HG03175 (cell line): ENCODE data around the gene PIERCE2.
"Not testable (repeated sequence)": the region's sequence is repeated elsewhere in the genome, so short reads cannot be mapped to it uniquely, and the experiment has no call there.

Experiments
- ATAC-seq: cut with Tn5 transposase; IDR thresholded peaks from one replicate; pipeline ENCODE4 v1.9.1; 2021; ENCODE audit warnings: mild to moderate bottlenecking, moderate library complexity; ENCODE audit not compliant: unreplicated experiment

PIERCE2 gene

DNA sequence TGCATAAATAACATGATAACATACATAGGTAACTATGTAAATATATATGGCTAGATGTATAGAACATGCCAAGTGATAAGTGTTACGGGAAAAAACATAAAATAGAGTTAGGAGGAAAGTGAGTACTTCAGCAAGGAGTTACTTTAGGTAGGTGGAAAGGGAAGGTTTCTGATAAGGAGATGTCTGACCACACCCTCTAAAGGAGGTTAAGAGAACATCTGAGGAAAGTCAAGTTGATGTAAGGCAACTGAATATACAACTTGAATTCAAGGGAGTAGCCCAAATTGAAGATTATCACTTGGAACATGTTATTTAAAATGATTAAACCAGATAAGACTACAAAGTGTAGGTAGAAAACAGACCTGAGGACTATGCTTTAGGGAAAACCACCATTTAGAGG, 13.8 kb downstream of the PIERCE2 start:
- ATAC-seq = no peak

DNA sequence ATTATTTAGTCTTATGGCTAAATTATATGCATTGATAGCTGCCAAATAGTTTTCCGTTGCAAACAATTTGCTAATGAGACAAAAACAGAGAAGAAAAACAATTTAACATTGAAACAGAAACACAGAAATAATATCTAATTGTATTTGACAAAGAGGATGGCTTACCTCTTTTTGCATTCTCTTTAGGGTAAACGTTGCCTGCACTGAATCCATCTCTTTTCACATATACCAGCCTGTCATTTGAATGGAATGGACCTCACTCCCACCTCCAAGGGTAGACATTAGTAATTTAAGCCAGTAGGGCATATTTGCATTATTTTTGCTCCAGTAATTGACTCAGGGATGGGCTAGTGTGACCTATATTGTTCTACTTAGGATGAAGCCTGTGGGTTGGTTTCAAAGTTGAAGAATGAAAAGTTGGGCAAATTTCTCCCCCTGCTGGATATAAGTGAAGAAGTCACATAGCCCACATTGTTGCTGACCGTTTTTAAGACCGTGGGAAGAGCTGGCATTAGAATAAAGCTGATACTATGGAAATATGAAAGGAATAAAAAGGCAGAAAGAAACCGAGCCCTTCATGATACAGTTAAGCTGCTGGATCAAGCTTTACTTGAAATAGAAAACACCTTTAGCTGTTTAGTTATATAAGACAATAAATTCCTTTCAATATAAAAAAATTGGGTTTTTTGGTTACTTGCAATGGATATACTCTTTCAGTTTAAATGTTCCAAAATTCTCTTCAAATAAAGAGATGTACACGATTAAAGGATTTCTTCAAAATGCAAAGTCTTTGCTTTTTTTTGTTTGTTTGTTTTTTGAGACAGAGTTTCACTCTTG, 26.9 kb downstream of the PIERCE2 start:
- ATAC-seq = peak; percentile 72

DNA sequence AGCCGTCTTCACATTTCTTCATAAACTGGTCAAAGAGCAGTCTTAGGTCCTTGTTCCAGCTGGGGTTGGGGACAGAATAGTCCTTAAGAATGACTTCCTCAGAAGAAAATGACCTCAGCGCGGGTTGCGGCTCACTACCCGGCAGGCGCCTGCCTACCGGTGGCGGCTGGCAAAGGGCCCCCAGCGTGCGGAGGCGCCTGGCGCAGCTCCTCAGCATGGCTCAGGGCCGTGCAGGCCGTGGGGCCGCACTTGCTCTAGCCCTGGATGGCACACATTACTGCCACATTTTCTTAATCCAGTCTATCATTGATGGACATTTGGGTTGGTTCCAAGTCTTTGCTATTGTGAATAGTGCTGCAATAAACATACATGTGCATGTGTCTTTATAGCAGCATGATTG, 34.8 kb downstream of the PIERCE2 start:
- not testable (repeated sequence) for ATAC-seq

DNA sequence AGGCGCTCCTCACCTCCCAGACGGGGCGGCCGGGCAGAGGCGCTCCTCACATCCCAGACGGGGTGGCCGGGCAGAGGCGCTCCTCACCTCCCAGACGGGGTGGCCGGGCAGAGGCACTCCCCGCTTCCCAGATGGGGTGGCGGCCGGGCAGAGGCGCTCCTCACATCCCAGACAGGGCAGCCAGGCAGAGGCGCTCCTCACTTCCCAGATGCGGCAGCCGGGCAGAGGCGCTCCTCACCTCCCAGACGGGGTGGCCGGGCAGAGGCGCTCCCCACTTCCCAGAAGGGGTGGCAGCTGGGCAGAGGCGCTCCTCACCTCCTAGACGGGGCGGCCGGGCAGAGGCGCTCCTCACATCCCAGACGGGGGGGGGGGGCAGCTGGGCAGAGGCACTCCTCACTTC, 37.6 kb downstream of the PIERCE2 start:
- ATAC-seq = not testable (repeated sequence)

DNA sequence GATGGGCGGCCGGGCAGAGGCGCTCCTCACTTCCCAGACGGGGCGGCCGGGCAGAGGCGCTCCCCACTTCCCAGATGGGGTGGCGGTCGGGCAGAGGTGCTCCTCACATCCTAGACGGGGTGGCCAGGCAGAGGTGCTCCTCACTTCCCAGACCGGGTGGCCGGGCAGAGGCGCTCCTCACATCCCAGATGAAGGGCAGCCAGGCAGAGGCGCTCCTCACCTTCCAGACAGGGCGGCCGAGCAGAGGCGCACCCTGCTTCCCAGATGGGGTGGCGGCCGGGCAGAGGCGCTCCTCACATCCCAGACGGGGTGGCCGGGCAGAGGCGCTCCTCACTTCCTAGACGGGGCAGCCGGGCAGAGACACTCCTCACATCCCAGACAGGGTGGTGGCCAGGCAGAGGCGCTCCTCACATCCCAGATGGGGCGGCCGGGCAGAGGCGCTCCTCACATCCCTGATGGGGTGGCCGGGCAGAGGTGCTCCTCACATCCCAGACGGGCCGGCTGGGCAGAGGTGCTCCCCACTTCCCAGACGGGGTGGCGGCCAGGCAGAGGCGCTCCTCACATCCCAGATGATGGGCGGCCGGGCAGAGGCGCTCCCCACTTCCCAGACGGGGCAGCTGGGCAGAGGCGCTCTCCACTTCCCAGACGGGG, 38.2 kb downstream of the PIERCE2 start:
- ATAC-seq = not testable (repeated sequence)

DNA sequence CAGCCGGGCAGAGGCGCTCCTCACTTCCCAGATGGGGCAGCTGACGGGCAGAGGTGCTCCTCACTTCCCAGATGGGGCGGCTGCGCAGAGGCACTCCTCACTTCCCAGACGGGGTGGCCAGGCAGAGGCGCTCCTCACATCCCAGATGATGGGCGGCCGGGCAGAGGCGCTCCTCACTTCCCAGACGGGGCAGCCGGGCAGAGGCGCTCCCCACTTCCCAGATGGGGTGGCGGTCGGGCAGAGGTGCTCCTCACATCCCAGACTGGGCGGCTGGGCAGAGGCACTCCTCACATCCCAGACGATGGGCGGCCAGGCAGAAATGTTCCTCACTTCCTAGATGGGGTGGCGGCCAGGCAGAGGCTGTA, 38.7 kb downstream of the PIERCE2 start:
- ATAC-seq = not testable (repeated sequence)

DNA sequence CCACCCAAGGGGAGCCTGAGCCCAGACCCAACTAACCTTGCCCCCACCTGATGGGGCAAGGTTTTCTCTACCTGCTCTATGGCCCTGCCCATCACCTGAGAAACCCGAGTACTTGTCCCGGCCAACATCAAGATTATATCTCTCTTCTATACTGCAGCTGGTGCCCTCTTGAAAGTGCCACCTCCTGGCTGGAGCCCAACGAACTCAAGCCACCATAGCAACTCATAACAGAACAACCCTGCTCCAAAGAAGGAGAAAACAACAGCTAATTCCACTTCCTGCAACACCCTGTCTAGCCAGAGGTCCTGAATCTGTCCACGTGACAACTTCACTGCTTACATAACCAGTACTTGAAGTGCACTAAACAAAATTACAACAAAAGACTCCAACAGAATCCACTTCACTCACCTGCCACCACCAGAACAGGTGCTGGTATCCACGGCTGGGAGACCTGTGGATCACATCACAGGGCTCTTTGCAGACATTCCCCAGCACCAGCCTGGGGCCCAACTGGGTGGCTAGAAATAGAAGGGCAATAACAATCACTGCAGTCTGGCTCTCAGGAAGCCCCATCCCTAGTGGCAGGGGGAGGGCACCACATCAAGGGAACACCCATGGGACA, 49.2 kb downstream of the PIERCE2 start:
- ATAC-seq = no peak

DNA sequence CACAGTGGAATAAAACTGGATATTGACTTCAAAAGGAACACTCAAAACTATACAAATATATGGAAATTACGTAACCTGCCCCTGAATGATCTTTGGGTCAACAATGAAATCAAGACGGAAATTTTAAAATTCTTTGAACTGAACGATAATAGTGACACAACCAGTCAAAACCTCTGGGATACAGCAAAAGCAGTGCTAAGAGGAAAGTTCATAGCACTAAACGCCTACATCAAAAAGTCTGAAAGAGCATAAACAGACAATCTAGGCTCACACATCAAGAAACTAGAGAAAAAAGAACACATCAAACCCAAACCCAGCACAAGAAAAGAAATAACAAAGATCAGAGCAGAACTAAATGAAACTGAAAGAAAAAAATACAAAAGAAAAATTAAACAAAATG, 53.2 kb downstream of the PIERCE2 start:
- no peak for ATAC-seq

DNA sequence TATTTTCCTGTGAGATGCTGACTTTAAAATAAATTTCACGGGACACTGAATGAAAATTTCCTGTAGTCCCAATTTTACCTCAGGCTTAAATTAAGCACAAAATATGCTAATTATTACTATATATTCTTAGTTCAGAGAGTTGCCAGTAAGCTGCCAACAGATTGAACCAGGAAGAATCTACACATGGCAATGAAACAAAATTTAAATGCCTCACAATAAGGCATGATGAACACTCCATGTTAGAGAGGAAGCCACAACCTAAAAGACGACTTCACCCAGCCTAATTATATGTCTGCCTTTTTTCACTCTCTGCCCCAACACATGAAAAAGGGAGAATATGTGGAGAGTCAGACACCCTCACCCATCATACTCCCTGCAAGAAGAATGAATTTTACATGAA, 60.0 kb downstream of the PIERCE2 start:
- no peak for ATAC-seq
